MCF 10A (cell line): ENCODE results near the gene SEMA3C. TPM values are rescaled to one million over a fixed set of nuclear protein-coding genes. Genes with fewer than 3 reads are reported as not detected.

Experiments used
- BruUV-seq: library from RNA; stranded (reverse); fragments of 400-500 nt; replicated peaks from 2 replicates; lab custom pipeline; 2021; lab: Mats Ljungman, UMichigan
- CTCF ChIA-PET: fragments of 300-600 bp; sonication (Branson Sonifier 250); formaldehyde crosslinking; extraction: SDS; loops from one replicate; lab custom pipeline; 2021; ENCODE audit warnings: antibody characterized with exemption, inconsistent platforms; lab: Yijun Ruan, JAX
- POLR2A ChIA-PET: fragments of 300-600, 350-650 bp; sonication (Branson Sonifier 250); formaldehyde crosslinking; extraction: SDS; loops from one replicate; lab custom pipeline; 2020; ENCODE audit warnings: antibody characterized with exemption, inconsistent platforms; lab: Yijun Ruan, JAX
- DNase-seq: peaks from one replicate; pipeline ENCODE4 v3.0.0-alpha.2; 2018; ENCODE audit not compliant: unreplicated experiment
- H3K27ac Mint-ChIP-seq: one replicate; pipeline ENCODE4 v1.8.0; 2022; ENCODE audit warnings: mild to moderate bottlenecking, low read depth, mixed read lengths; ENCODE audit not compliant: unreplicated experiment
- H3K27me3 Mint-ChIP-seq: one replicate; pipeline ENCODE4 v1.8.0; 2022; ENCODE audit warnings: mixed read lengths; ENCODE audit not compliant: insufficient read depth, unreplicated experiment
- H3K36me3 Mint-ChIP-seq: one replicate; pipeline ENCODE4 v1.8.0; 2022; ENCODE audit warnings: mild to moderate bottlenecking, moderate library complexity, mixed read lengths; ENCODE audit not compliant: insufficient read depth, unreplicated experiment
- H3K4me1 Mint-ChIP-seq: one replicate; pipeline ENCODE4 v1.8.0; 2022; ENCODE audit warnings: mixed read lengths; ENCODE audit not compliant: insufficient read depth, unreplicated experiment
- H3K4me3 Mint-ChIP-seq: one replicate; pipeline ENCODE4 v1.8.0; 2022; ENCODE audit warnings: mild to moderate bottlenecking, moderate library complexity, mixed read lengths; ENCODE audit not compliant: unreplicated experiment
- H3K9me3 Mint-ChIP-seq: one replicate; pipeline ENCODE4 v1.8.0; 2022; ENCODE audit warnings: mixed read lengths; ENCODE audit not compliant: unreplicated experiment
- intact Hi-C: fragments of 100-400 bp; cut with micrococcal nuclease; formaldehyde crosslinking; loops from 2 replicates; pipeline ENCODE4 v1.14.1; 2022
- total RNA-seq: library from RNA; stranded (reverse); gene quantifications from 2 replicates; pipeline ENCODE4 v1.2.3, GENCODE V29; 2022
- TF ChIP-seq, protein P1 (sequence below): fragments of 200-600 bp; IDR thresholded peaks from one replicate; pipeline ENCODE4 v1.8.0; 2022; ENCODE audit warnings: antibody characterized with exemption, mild to moderate bottlenecking; ENCODE audit not compliant: unreplicated experiment

SEMA3C gene
- total RNA-seq, 1 experiment from 2014 or later: 140 TPM

DNA sequence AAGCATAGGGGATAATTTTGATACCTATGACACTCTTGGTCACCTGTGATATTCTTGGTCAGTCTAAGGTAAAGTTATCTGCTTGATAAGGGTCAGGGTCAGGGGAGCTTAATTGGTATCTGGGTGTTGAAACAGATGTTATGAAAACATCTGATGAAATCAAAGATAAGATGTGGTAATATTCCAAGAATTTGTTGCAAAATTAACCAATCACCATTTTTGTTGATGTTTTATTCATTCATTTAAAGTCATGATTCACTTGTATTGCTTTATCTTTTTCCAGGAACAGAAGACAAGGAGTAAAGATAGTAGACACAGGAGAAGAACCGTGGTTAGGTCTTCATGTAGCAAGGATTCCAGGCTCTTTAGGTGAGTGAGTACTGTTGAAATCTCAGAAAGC, 103.1 kb downstream of the SEMA3C start:
- TF ChIP-seq, protein P1, sequence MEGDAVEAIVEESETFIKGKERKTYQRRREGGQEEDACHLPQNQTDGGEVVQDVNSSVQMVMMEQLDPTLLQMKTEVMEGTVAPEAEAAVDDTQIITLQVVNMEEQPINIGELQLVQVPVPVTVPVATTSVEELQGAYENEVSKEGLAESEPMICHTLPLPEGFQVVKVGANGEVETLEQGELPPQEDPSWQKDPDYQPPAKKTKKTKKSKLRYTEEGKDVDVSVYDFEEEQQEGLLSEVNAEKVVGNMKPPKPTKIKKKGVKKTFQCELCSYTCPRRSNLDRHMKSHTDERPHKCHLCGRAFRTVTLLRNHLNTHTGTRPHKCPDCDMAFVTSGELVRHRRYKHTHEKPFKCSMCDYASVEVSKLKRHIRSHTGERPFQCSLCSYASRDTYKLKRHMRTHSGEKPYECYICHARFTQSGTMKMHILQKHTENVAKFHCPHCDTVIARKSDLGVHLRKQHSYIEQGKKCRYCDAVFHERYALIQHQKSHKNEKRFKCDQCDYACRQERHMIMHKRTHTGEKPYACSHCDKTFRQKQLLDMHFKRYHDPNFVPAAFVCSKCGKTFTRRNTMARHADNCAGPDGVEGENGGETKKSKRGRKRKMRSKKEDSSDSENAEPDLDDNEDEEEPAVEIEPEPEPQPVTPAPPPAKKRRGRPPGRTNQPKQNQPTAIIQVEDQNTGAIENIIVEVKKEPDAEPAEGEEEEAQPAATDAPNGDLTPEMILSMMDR: no peak
- DNase-seq: peak; percentile 27
- no TSS peak for BruUV-seq
- Mint-ChIP-seq H3K36me3 (peaks cover 61% of the 10 kb centered on the region), H3K27ac (peak overlapping the region; percentile 44), H3K4me1 (peaks cover 21% of the 10 kb centered on the region), H3K9me3 (peaks cover 9% of the 10 kb centered on the region), H3K4me3 (no peak overlapping the region), H3K27me3 (no peaks in the 10 kb centered on the region)
- ChIA-PET CTCF (interaction anchor here (0.8 to 1.5 kb wide), 2 partner anchors 506 to 641 kb away, joined by 3 to 4 read pairs; no protein-coding TSS in a partner anchor), POLR2A (interaction anchor here (0.9 to 1.9 kb wide), 3 partner anchors 11 to 103 kb away, joined by 4 to 5 read pairs (median 4); partner anchors contain the start of gene SEMA3C)
- intact Hi-C loops: no loop called here

DNA sequence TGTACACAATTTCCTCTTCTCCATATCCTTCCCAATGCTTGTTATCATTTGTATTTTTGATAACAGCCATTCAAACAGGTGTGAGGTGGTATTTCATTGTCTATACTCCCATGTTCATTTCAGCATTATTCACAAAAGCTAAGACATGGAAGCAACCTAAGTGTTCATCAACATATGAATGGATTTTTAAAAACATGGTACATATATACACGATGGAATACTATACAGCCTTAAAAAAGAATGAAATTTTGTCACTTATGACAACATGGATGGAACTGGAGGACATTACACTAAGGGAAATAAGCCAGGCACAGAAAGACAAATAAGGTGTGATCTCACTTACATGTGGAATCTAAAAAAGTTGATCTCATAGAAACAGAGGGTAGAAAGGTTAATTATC, 109.3 kb downstream of the SEMA3C start:
- TF ChIP-seq, protein P1: no peak
- peaks cover 65% of the 10 kb centered on the region for H3K36me3 Mint-ChIP-seq
- peaks cover 3% of the 10 kb centered on the region for H3K9me3 Mint-ChIP-seq
- ChIA-PET CTCF (no interaction called here), POLR2A (interaction anchor here (0.6 to 1.2 kb wide), 4 partner anchors 10 to 271 kb away, joined by 3 to 4 read pairs (median 3); no protein-coding TSS in a partner anchor)
- no peak overlapping the region for H3K4me3 Mint-ChIP-seq
- H3K27me3 Mint-ChIP-seq: no peaks in the 10 kb centered on the region
- DNase-seq: no peak
- peaks cover 8% of the 10 kb centered on the region for H3K4me1 Mint-ChIP-seq
- no peak overlapping the region for H3K27ac Mint-ChIP-seq
- BruUV-seq: no TSS peak
- intact Hi-C loops: loop anchor here (5.0 kb wide), 1 partner anchor 108 kb away; the partner anchor contains the start of gene SEMA3C

DNA sequence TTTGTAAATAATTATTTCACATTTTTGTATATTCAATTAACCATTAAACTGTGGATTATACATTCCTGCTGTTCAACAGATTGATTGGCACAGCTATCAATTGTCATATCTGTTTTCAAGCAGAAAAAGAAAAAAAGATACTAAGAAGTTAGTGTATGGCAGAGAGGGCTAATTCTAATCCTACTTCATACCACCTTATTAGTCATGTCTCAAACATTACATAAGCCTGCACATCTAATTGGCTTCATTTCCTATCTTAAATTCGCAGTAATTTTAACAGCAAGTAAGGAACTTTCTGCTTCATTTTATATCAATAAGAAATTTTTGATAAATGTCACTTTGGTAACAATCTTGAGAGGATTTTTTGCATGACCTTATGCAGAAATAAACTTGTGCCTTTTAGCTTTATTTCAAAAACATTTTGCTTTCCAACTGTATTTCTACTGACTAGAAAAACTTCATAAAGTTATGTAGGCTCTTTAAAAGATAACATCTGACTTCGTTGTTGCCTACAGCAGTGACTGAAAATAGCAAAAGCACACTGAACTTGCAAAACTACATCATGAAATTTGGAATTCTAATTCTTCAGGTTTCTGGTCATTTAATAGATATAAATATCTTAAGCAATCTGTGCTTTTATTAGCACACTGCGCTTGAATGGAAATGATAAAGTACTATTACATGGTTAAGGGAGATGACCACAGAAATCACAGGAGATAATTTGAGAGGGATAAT, 111.5 kb downstream of the SEMA3C start:
- H3K27me3 Mint-ChIP-seq: no peaks in the 10 kb centered on the region
- DNase-seq: no peak
- POLR2A ChIA-PET: interaction anchor here (0.6 to 1.8 kb wide), 6 partner anchors 12 to 260 kb away, joined by 3 to 5 read pairs (median 3); partner anchors contain the start of gene SEMA3C
- intact Hi-C loops: loop anchor here (5.0 kb wide), 1 partner anchor 110 kb away; the partner anchor contains the start of gene SEMA3C
- BruUV-seq: no TSS peak
- peaks cover 4% of the 10 kb centered on the region for H3K4me1 Mint-ChIP-seq
- no peak overlapping the region for H3K4me3 Mint-ChIP-seq
- no peaks in the 10 kb centered on the region for H3K9me3 Mint-ChIP-seq
- TF ChIP-seq, protein P1: no peak
- H3K36me3 Mint-ChIP-seq: peaks cover 68% of the 10 kb centered on the region
- CTCF ChIA-PET: interaction anchor here (0.6 to 1.7 kb wide), 5 partner anchors 11 to 114 kb away, joined by 3 to 5 read pairs (median 3); no protein-coding TSS in a partner anchor
- no peak overlapping the region for H3K27ac Mint-ChIP-seq

DNA sequence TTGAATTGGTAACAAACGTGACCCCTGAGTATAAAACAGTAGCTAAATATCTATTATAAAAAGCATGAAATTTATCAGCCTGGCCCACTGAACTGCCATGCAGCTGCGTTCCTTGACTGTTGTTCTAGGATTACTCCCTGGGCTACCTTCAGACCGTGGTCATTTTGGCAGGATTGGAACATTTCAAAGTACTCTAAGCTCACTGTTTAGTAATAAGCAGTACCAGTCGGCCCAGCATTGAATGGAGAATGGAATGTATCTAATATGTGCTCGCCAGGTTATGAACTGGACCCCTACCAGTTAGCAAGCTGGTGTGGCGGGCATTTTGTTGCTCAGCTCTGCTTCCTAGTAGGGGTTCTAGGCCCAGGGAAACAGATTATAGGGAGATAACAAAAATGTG, 112.2 kb downstream of the SEMA3C start:
- H3K27ac Mint-ChIP-seq: no peak overlapping the region
- ChIA-PET CTCF (interaction anchor here (0.6 to 1.7 kb wide), 4 partner anchors 11 to 115 kb away, joined by 3 to 5 read pairs (median 3); no protein-coding TSS in a partner anchor), POLR2A (interaction anchor here (0.6 to 1.8 kb wide), 5 partner anchors 11 to 261 kb away, joined by 3 to 5 read pairs (median 3); no protein-coding TSS in a partner anchor)
- no peak overlapping the region for H3K4me3 Mint-ChIP-seq
- H3K27me3 Mint-ChIP-seq: no peaks in the 10 kb centered on the region
- peaks cover 4% of the 10 kb centered on the region for H3K4me1 Mint-ChIP-seq
- DNase-seq: no peak
- no peaks in the 10 kb centered on the region for H3K9me3 Mint-ChIP-seq
- no TSS peak for BruUV-seq
- intact Hi-C loops: loop anchor here (5.0 kb wide), 1 partner anchor 111 kb away; the partner anchor contains the start of gene SEMA3C
- TF ChIP-seq, protein P1: no peak
- H3K36me3 Mint-ChIP-seq: peaks cover 65% of the 10 kb centered on the region
